ENCODE results near the gene NUCKS1. TPM values are rescaled to one million over a fixed set of nuclear protein-coding genes. Genes with fewer than 3 reads are reported as not detected.

Gene NUCKS1
- total and polyA plus RNA-seq, 10 of the 15 experiments (the other 5 are each of a cell fraction or from before 2014, with no cell fraction given), result 40.5 to 135 (median 55.5) TPM

DNA sequence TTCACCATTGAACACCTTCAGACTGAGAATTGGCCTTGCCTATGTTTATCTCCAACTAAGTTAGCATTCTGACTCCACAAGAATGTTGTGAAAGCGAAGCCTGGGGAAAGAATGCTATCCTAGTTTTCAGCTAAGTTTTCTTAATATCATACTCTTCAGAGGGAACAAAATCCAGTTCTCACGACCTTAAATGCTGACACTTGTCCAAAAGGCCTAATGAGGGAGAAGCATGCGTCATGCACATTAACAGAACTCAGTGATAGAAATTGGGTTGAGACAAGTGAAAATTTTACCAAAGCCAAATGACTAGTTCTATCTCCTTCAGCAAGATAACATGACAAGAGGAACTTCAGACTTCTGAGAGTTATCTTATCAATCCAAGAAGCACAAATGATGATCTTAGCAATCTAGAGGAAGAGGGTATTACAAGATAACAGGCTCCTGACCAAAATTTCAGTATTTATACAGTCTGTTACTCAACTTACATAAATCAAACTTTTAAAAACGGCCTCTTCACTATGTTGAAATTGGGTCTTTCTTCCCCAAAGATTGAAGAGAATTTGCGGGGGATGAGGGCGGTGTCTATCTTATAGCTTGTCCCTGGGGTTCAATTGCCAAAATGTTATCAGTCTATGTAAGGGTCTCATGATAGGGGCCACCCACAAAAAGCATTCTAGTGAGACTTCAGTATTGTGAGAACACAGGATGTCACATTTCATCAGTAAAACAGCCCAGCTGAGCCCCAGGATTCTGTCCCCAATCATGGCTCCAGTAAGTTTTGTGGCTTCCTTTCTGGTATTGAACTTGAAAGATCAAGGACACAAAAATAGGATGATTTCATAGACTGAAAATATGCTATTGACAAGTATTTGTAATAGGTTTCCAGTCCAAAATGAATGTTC, 43.1 kb downstream of the NUCKS1 start (continued):
- TF ChIP-seq, protein P1, sequence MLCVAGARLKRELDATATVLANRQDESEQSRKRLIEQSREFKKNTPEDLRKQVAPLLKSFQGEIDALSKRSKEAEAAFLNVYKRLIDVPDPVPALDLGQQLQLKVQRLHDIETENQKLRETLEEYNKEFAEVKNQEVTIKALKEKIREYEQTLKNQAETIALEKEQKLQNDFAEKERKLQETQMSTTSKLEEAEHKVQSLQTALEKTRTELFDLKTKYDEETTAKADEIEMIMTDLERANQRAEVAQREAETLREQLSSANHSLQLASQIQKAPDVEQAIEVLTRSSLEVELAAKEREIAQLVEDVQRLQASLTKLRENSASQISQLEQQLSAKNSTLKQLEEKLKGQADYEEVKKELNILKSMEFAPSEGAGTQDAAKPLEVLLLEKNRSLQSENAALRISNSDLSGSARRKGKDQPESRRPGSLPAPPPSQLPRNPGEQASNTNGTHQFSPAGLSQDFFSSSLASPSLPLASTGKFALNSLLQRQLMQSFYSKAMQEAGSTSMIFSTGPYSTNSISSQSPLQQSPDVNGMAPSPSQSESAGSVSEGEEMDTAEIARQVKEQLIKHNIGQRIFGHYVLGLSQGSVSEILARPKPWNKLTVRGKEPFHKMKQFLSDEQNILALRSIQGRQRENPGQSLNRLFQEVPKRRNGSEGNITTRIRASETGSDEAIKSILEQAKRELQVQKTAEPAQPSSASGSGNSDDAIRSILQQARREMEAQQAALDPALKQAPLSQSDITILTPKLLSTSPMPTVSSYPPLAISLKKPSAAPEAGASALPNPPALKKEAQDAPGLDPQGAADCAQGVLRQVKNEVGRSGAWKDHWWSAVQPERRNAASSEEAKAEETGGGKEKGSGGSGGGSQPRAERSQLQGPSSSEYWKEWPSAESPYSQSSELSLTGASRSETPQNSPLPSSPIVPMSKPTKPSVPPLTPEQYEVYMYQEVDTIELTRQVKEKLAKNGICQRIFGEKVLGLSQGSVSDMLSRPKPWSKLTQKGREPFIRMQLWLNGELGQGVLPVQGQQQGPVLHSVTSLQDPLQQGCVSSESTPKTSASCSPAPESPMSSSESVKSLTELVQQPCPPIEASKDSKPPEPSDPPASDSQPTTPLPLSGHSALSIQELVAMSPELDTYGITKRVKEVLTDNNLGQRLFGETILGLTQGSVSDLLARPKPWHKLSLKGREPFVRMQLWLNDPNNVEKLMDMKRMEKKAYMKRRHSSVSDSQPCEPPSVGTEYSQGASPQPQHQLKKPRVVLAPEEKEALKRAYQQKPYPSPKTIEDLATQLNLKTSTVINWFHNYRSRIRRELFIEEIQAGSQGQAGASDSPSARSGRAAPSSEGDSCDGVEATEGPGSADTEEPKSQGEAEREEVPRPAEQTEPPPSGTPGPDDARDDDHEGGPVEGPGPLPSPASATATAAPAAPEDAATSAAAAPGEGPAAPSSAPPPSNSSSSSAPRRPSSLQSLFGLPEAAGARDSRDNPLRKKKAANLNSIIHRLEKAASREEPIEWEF (IDR thresholded peaks at IDR 0.05; ENCODE audit: insufficient replicate concordance, low read depth, low read length), result no peak

DNA sequence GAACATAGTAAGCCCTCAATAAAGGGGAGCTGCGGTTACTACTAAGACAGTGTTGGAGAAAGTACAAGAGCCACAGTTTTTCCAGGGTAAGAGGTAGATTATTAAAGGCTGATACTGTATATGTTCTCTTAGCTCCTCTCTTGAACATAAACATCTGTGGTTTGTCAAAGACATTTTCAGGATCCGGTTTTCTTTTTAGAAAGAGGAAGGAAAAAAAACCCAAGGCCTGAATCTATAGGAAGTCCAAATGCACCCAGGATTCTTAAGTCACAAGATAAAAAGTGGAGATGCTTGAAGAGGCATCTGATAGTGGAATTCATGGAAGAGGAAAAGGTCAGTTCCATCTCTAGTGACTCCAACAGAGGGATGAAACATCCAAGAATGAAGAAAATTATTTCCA, 45.1 kb downstream of the NUCKS1 start:
- Histone ChIP-seq H3K27ac (ENCODE audit: control insufficient read depth, insufficient read depth) (no peak overlapping the region), H3K27me3 (replicated peaks in 1 of 2; ENCODE audit: control insufficient read depth in 2 of 2, insufficient read depth in 2 of 2, low read length in 1 of 2) (no peaks in the 10 kb centered on the region), H3K4me3 (no peak overlapping the region), H3K4me2 (ENCODE audit: control insufficient read depth, insufficient read depth) (no peak overlapping the region), H3K36me3 (ENCODE audit: control insufficient read depth in 2 of 2, insufficient read depth in 2 of 2, low read length in 1 of 2) (peaks cover 0 to 5% of the 10 kb centered on the region in 2 experiments; a peak in 2 of 4 replicates), H3K4me1 (ENCODE audit: control insufficient read depth, insufficient read depth, low read length) (no peaks in the 10 kb centered on the region), H3K9me3 (replicated peaks; ENCODE audit: control insufficient read depth, insufficient read depth, low read length) (no peaks in the 10 kb centered on the region), H2AFZ (ENCODE audit: control insufficient read depth, low read depth, low read length) (no peak overlapping the region), H4K20me1 (ENCODE audit: control insufficient read depth, insufficient read depth) (no peaks in the 10 kb centered on the region), H3K9ac (ENCODE audit: control insufficient read depth, insufficient read depth, low read length) (no peak overlapping the region), H3K79me2 (ENCODE audit: control insufficient read depth, insufficient read depth, low read length) (no peaks in the 10 kb centered on the region)
- intact Hi-C loops (cut with micrococcal nuclease; ENCODE audit: unreplicated experiment), result no loop called here
- no peak for ATAC-seq
- in situ Hi-C loops (cut with MboI), result loop anchor here (5.0 kb wide), 1 partner anchor 43 kb away; no protein-coding TSS in a partner anchor
- WGBS (ENCODE audit: insufficient coverage, insufficient replicate concordance, low lambda C conversion rate, missing lambda C conversion rate), result 50% methylated on average over 2 of the region's 2 CpGs
- RAD21 ChIA-PET (ENCODE audit: unreplicated experiment), result interaction anchor here (0.9 to 1.1 kb wide), 2 partner anchors 46 to 273 kb away, joined by 3 to 13 read pairs; no protein-coding TSS in a partner anchor
- no TSS peak for BruUV-seq (replicated peaks)
- no peak for DNase-seq (ENCODE audit: low read depth, low spot score)
- no peak for TF ChIP-seq RFX5 (IDR thresholded peaks at IDR 0.05; ENCODE audit: low read depth, low read length)
- TF ChIP-seq IKZF1 (conservative IDR thresholded peaks at IDR 0.05), result 0 out of 2 replicates have a peak, but pooled peaks have one; percentile 10
- CTCF ChIA-PET, result interaction anchor here (1.0 to 16.5 kb wide), 5 partner anchors 7 to 272 kb away, joined by 3 to 1339 read pairs (median 5); partner anchors contain the start of gene SLC45A3
- FAIRE-seq, result no peak
- POLR2A ChIA-PET, result interaction anchor here (0.5 to 0.7 kb wide), 2 partner anchors 34 to 35 kb away, joined by 3 read pairs; no protein-coding TSS in a partner anchor
- SMC1A ChIA-PET (ENCODE audit: uncharacterized antibody, unreplicated experiment), result interaction anchor here (1.4 to 19.5 kb wide), 3 partner anchors 9 to 38 kb away, joined by 4 to 1008 read pairs (median 5); no protein-coding TSS in a partner anchor

All from GM12878 (cell line).